ENCODE results near the gene MUSTN1.

The MUSTN1 gene

DNA sequence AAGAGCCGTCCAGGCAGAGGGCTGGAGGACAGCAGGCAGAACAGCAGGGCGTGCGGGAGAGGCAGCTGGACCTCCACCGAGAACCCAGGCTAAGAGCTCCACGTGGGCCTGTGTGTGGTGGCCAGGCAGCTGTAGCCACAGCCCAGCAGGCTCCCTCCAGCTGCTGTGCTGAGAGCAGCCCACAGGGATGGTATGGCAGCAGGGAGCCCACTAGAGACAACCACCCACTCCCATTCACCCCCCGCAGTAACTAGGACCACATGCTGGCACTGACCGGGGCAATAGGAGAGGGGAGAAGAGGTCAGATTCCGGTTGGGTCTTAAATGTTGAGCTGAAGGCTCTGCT lies 25.6 kb upstream of the MUSTN1 start:
- Histone ChIP-seq H4K8ac (ENCODE audit: low read depth, low read length) (no peak overlapping the region), H2AFZ (ENCODE audit: insufficient read depth, low read length, poor library complexity) (no peak overlapping the region), H3K79me1 (ENCODE audit: low read length) (no peaks in the 10 kb centered on the region), H3K27me3 (ENCODE audit: insufficient read depth, low read length) (no peaks in the 10 kb centered on the region), H3K4me3 (ENCODE audit: low read depth, low read length) (no peak overlapping the region), H3K36me3 (ENCODE audit: control insufficient read depth in 1 of 2, insufficient read depth in 2 of 2, low read length in 2 of 2) (no peaks in the 10 kb centered on the region), H3K9me3 (ENCODE audit: insufficient read depth, low read depth, low read length) (peaks cover 2% of the 10 kb centered on the region), H2BK5ac (ENCODE audit: low read depth, low read length, poor library complexity) (no peak overlapping the region), H2AK5ac (ENCODE audit: low read length) (no peak overlapping the region), H3K4me1 (ENCODE audit: control insufficient read depth in 1 of 2, insufficient read depth in 2 of 2, low read length in 2 of 2) (no peaks in the 10 kb centered on the region), H3K4me2 (ENCODE audit: low read length) (no peak overlapping the region), H2BK120ac (ENCODE audit: insufficient read depth, low read length, poor library complexity) (no peak overlapping the region), H3K4ac (ENCODE audit: low read depth, low read length) (no peak overlapping the region), H2BK12ac (ENCODE audit: low read length) (no peak overlapping the region), H3K9ac (ENCODE audit: low read length) (no peak overlapping the region), H4K12ac (ENCODE audit: low read depth, low read length) (no peak overlapping the region), H3K14ac (ENCODE audit: low read length) (no peak overlapping the region), H4K91ac (ENCODE audit: low read depth, low read length) (no peak overlapping the region), H3K27ac (ENCODE audit: low read depth, low read length) (no peak overlapping the region), H3K18ac (ENCODE audit: low read length) (no peak overlapping the region), H3K23ac (ENCODE audit: low read length) (no peak overlapping the region), H3K79me2 (ENCODE audit: control insufficient read depth, insufficient read depth, low read length, poor library complexity) (no peaks in the 10 kb centered on the region)
- WGBS (ENCODE audit: extremely low coverage, insufficient coverage, insufficient read length), result no CpG with 5 or more reads among the region's 8 CpGs
- no peak for DNase-seq

DNA sequence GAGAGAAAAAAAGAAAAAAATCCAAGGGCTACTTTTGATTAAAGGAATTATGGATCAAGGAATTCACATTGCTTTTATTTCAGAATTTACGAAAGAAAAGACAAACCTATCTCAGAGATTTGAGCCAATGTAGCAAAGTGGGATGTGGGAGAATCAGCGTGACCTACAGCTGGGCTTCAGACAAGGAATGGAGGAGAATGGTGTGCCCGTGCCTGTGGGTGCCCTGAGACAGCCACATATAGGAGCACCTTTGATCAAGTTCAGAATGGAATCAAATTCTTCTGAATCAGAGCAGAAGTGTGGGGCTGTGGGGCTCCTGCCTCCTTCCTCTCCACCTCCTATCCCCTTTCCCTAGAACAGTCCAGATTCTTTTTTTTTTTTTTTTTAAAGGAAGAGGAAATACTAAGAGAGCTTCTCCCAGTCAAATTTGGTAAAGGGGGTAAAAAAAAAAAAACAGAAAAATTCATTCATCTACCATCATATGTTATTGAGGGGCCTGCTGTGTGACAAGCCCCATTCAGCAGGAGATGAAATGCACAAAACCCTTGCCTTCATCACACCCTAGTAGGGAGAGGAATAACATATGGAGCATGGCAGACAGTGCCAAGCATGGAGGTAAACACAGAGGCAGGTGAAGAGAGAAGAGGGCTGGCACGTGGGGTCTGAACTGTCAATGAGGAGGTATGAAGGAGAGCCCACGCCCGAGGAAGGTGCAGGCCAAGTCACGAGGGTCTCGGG lies 25.0 kb upstream of the MUSTN1 start:
- Histone ChIP-seq H3K23ac (ENCODE audit: low read length) (no peak overlapping the region), H2BK120ac (ENCODE audit: insufficient read depth, low read length, poor library complexity) (no peak overlapping the region), H3K9ac (ENCODE audit: low read length) (no peak overlapping the region), H4K12ac (ENCODE audit: low read depth, low read length) (no peak overlapping the region), H3K79me1 (ENCODE audit: low read length) (no peaks in the 10 kb centered on the region), H2BK12ac (ENCODE audit: low read length) (no peak overlapping the region), H3K4me1 (ENCODE audit: control insufficient read depth in 1 of 2, insufficient read depth in 2 of 2, low read length in 2 of 2) (no peaks in the 10 kb centered on the region), H2AFZ (ENCODE audit: insufficient read depth, low read length, poor library complexity) (no peak overlapping the region), H3K27me3 (ENCODE audit: insufficient read depth, low read length) (no peaks in the 10 kb centered on the region), H3K4me2 (ENCODE audit: low read length) (no peak overlapping the region), H3K14ac (ENCODE audit: low read length) (no peak overlapping the region), H2BK5ac (ENCODE audit: low read depth, low read length, poor library complexity) (no peak overlapping the region), H3K36me3 (ENCODE audit: control insufficient read depth in 1 of 2, insufficient read depth in 2 of 2, low read length in 2 of 2) (no peaks in the 10 kb centered on the region), H3K9me3 (ENCODE audit: insufficient read depth, low read depth, low read length) (peaks cover 2% of the 10 kb centered on the region), H3K79me2 (ENCODE audit: control insufficient read depth, insufficient read depth, low read length, poor library complexity) (no peaks in the 10 kb centered on the region), H4K8ac (ENCODE audit: low read depth, low read length) (no peak overlapping the region), H3K4me3 (ENCODE audit: low read depth, low read length) (no peak overlapping the region), H3K4ac (ENCODE audit: low read depth, low read length) (no peak overlapping the region), H3K18ac (ENCODE audit: low read length) (no peak overlapping the region), H2AK5ac (ENCODE audit: low read length) (no peak overlapping the region), H4K91ac (ENCODE audit: low read depth, low read length) (no peak overlapping the region), H3K27ac (ENCODE audit: low read depth, low read length) (no peak overlapping the region)
- no peak for DNase-seq
- WGBS (ENCODE audit: extremely low coverage, insufficient coverage, insufficient read length), result no CpG with 5 or more reads among the region's 8 CpGs

DNA sequence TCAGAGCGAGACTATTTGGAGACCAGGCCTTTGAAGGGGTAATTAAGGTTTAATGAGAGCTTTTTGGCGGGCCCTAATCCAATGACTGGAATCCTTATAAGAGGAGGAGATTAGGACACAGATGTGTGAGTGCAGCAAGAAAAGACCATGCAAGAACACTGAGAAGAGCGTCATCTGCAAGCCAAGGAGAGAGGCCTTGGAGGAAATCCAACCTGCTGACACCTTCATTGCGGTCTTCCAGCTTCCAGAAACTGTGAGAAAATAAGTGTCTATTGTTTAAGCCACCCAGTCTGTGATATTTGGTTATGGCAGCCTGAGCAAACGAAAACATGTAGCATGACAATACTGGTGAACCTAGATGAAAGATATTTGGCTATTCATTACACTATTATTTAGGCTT lies 23.0 kb upstream of the MUSTN1 start:
- no peak overlapping the region for H3K23ac ChIP-seq (ENCODE audit: low read length)

DNA sequence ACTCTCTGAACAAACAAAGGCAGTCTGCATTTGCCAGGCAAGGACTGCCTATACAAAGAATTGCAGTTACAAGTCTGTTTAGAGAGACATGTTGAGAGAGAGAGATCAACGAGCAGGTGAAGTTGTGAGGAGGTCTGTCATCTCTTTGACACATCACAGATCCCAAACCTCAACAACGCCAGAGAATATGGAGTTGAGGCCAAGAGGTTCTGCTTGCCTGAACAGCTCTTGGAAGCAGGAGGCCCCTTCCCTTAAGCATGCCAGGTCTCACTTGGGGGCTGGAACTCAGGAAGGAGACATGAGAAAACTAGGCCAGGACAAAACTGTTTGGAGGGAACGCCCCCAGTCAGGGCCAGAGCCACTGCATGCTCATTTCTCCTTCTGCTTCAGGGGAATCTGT lies 22.3 kb upstream of the MUSTN1 start:
- Histone ChIP-seq H3K23ac (ENCODE audit: low read length) (no peak overlapping the region), H3K9ac (ENCODE audit: low read length) (no peak overlapping the region), H3K27me3 (ENCODE audit: insufficient read depth, low read length) (no peaks in the 10 kb centered on the region), H4K12ac (ENCODE audit: low read depth, low read length) (no peak overlapping the region), H3K4me2 (ENCODE audit: low read length) (no peak overlapping the region), H4K91ac (ENCODE audit: low read depth, low read length) (no peak overlapping the region), H2AFZ (ENCODE audit: insufficient read depth, low read length, poor library complexity) (no peak overlapping the region), H3K79me1 (ENCODE audit: low read length) (no peaks in the 10 kb centered on the region), H3K27ac (ENCODE audit: low read depth, low read length) (no peak overlapping the region), H3K18ac (ENCODE audit: low read length) (no peak overlapping the region), H4K8ac (ENCODE audit: low read depth, low read length) (no peak overlapping the region), H3K9me3 (ENCODE audit: insufficient read depth, low read depth, low read length) (no peaks in the 10 kb centered on the region), H2BK120ac (ENCODE audit: insufficient read depth, low read length, poor library complexity) (no peak overlapping the region), H3K36me3 (ENCODE audit: control insufficient read depth in 1 of 2, insufficient read depth in 2 of 2, low read length in 2 of 2) (peaks cover 0 to under 1% of the 10 kb centered on the region in 2 experiments), H3K4me3 (ENCODE audit: low read depth, low read length) (no peak overlapping the region), H2AK5ac (ENCODE audit: low read length) (no peak overlapping the region), H3K4me1 (ENCODE audit: control insufficient read depth in 1 of 2, insufficient read depth in 2 of 2, low read length in 2 of 2) (no peaks in the 10 kb centered on the region), H3K14ac (ENCODE audit: low read length) (no peak overlapping the region), H2BK5ac (ENCODE audit: low read depth, low read length, poor library complexity) (no peak overlapping the region), H2BK12ac (ENCODE audit: low read length) (no peak overlapping the region), H3K79me2 (ENCODE audit: control insufficient read depth, insufficient read depth, low read length, poor library complexity) (no peaks in the 10 kb centered on the region), H3K4ac (ENCODE audit: low read depth, low read length) (no peak overlapping the region)
- no CpG with 5 or more reads among the region's 3 CpGs for WGBS (ENCODE audit: extremely low coverage, insufficient coverage, insufficient read length)
- no peak for DNase-seq

More for the DNA sequence above, 23.0 kb upstream of the MUSTN1 start:
- H2AK5ac ChIP-seq (ENCODE audit: low read length), result no peak overlapping the region
- no peaks in the 10 kb centered on the region for H3K4me1 ChIP-seq (ENCODE audit: control insufficient read depth in 1 of 2, insufficient read depth in 2 of 2, low read length in 2 of 2)
- no peak overlapping the region for H2AFZ ChIP-seq (ENCODE audit: insufficient read depth, low read length, poor library complexity)
- H3K18ac ChIP-seq (ENCODE audit: low read length), result no peak overlapping the region
- no peak overlapping the region for H4K12ac ChIP-seq (ENCODE audit: low read depth, low read length)
- no peaks in the 10 kb centered on the region for H3K79me2 ChIP-seq (ENCODE audit: control insufficient read depth, insufficient read depth, low read length, poor library complexity)
- H4K91ac ChIP-seq (ENCODE audit: low read depth, low read length), result no peak overlapping the region
- no peak overlapping the region for H3K4me3 ChIP-seq (ENCODE audit: low read depth, low read length)
- H3K9ac ChIP-seq (ENCODE audit: low read length), result no peak overlapping the region
- no CpG with 5 or more reads among the region's 5 CpGs for WGBS (ENCODE audit: extremely low coverage, insufficient coverage, insufficient read length)
- no peak overlapping the region for H3K14ac ChIP-seq (ENCODE audit: low read length)
- no peaks in the 10 kb centered on the region for H3K79me1 ChIP-seq (ENCODE audit: low read length)
- no peak overlapping the region for H4K8ac ChIP-seq (ENCODE audit: low read depth, low read length)
- no peak for DNase-seq
- no peak overlapping the region for H2BK12ac ChIP-seq (ENCODE audit: low read length)
- no peak overlapping the region for H2BK5ac ChIP-seq (ENCODE audit: low read depth, low read length, poor library complexity)
- H3K36me3 ChIP-seq (ENCODE audit: control insufficient read depth in 1 of 2, insufficient read depth in 2 of 2, low read length in 2 of 2), result no peaks in the 10 kb centered on the region
- H3K27ac ChIP-seq (ENCODE audit: low read depth, low read length), result no peak overlapping the region
- no peak overlapping the region for H2BK120ac ChIP-seq (ENCODE audit: insufficient read depth, low read length, poor library complexity)
- no peak overlapping the region for H3K4me2 ChIP-seq (ENCODE audit: low read length)
- H3K9me3 ChIP-seq (ENCODE audit: insufficient read depth, low read depth, low read length), result no peaks in the 10 kb centered on the region
- no peak overlapping the region for H3K4ac ChIP-seq (ENCODE audit: low read depth, low read length)
- no peaks in the 10 kb centered on the region for H3K27me3 ChIP-seq (ENCODE audit: insufficient read depth, low read length)
